H1 (cell line): Measurements from ENCODE around the gene VTN. TPM values are rescaled to one million over a fixed set of nuclear protein-coding genes. Genes with fewer than 3 reads are reported as not detected.

Experiments
- BACH1 ChIP-seq: IDR thresholded peaks from 2 replicates; pipeline ENCODE4 v1.6.1; 2012; ENCODE audit warnings: low read length, improper control_type of control experiment
- CREB1 ChIP-seq: IDR thresholded peaks from 2 replicates; pipeline ENCODE4 v1.6.1; 2012; ENCODE audit warnings: inconsistent platforms
- HDAC6 ChIP-seq: IDR thresholded peaks from one replicate; pipeline ENCODE4 v1.7.1; 2012; ENCODE audit warnings: low read depth, mild to moderate bottlenecking, inconsistent platforms, low read length, moderate library complexity
- polyA plus RNA-seq, 7 experiments: library from polyadenylated mRNA; depleted of rRNA in 3 of 7; stranded (reverse) in 5 of 7; unstranded in 2 of 7; fragments of >200 nt in 5 of 7; fragments of 200-250 nt in 2 of 7; gene quantifications; 1 replicate in 5 of 7; 2 replicates in 1 of 7; 4 replicates in 1 of 7; pipeline versions ENCODE4 v1.2.1 to v1.2.3, GENCODE V29; 2011 to 2013; ENCODE audit warnings: missing spikeins in 2 of 7, mixed read lengths in 2 of 7
- total RNA-seq: library from RNA; stranded (reverse); fragmentation: NEBNext Ultra II Directional; extraction: Animal tissue kit (Norgen Biotek cat#: 25700); gene quantifications from 2 replicates; pipeline ENCODE4 v1.2.1, GENCODE V29; 2021

The VTN gene
- total and polyA plus RNA-seq, 2 of the 8 experiments (the other 6 are each of a cell fraction or from before 2014, with no cell fraction given): 0.18 TPM; not detected in 1

- TF ChIP-seq CREB1 (no peak), BACH1 (no peak), HDAC6 (no peak)
Observed at GRCh38 chr17:28344011-28344410, 26.1 kb downstream of the VTN start (continued).
